Fibroblast of upper back skin (primary cell): ENCODE data around the gene RYR3.
A peak's percentile ranks its signal among the peaks of the same experiment; 100 is the strongest.

Experiments used
- DNase-seq: peaks from one replicate; pipeline ENCODE4 v3.0.0-alpha.2; 2013

The RYR3 gene

GRCh38 chr15:33310481-33311311, at the start of gene RYR3:
RYR3 (plus strand) TSS chr15:33310967; CDS start chr15:33311046, 79 bp downstream.
- peak; percentile 12 for DNase-seq

- DNase-seq, result no peak
These were observed 48.5 kb upstream of the RYR3 start for GRCh38 chr15:33262306-33262705.

GRCh38 chr15:33277689-33278088, 33.1 kb upstream of the RYR3 start:
- DNase-seq, result no peak

- DNase-seq, result peak; percentile 86
These were observed 31.8 kb upstream of the RYR3 start for GRCh38 chr15:33278816-33279612.

GRCh38 chr15:33279613-33280205, 31.1 kb upstream of the RYR3 start:
- peak; percentile 33 for DNase-seq

- no peak for DNase-seq
These were observed 28.3 kb upstream of the RYR3 start for GRCh38 chr15:33282226-33283020.

- DNase-seq, result no peak
These were observed 27.2 kb upstream of the RYR3 start for GRCh38 chr15:33283576-33283975.

- DNase-seq, result no peak
These were observed 26.4 kb upstream of the RYR3 start for GRCh38 chr15:33284336-33284735.

GRCh38 chr15:33292717-33293307, 18.0 kb upstream of the RYR3 start:
- DNase-seq, result peak; percentile 48

- DNase-seq, result no peak
These were observed 16.9 kb upstream of the RYR3 start for GRCh38 chr15:33293713-33294334.

GRCh38 chr15:33296050-33296449, 14.7 kb upstream of the RYR3 start:
- DNase-seq, result no peak

- DNase-seq, result no peak
These were observed 13.9 kb upstream of the RYR3 start for GRCh38 chr15:33296856-33297255.

GRCh38 chr15:33298631-33299030, 12.1 kb upstream of the RYR3 start:
- no peak for DNase-seq

- no peak for DNase-seq
These were observed 5.8 kb upstream of the RYR3 start for GRCh38 chr15:33304924-33305323.

GRCh38 chr15:33309602-33310276, 1.0 kb upstream of the RYR3 start:
- no peak for DNase-seq

- DNase-seq, result no peak
These were observed 675 bp downstream of the RYR3 start for GRCh38 chr15:33311312-33311971.

- no peak for DNase-seq
These were observed 2.7 kb downstream of the RYR3 start for GRCh38 chr15:33313491-33313890.

- DNase-seq, result no peak
These were observed 3.3 kb downstream of the RYR3 start for GRCh38 chr15:33314069-33314468.

GRCh38 chr15:33315044-33315443, 4.3 kb downstream of the RYR3 start:
- DNase-seq, result no peak

- no peak for DNase-seq
These were observed 7.1 kb downstream of the RYR3 start for GRCh38 chr15:33317896-33318295.

- DNase-seq, result no peak
These were observed 9.2 kb downstream of the RYR3 start for GRCh38 chr15:33320017-33320416.
